B cell (primary cell): ENCODE data around the gene ENTREP3. TPM values are rescaled to one million over a fixed set of nuclear protein-coding genes. Genes with fewer than 3 reads are reported as not detected.

Source experiments
- ATAC-seq: fragments of 200-7000 bp; cut with Tn5 transposase; one replicate; pipeline ENCODE4 v1.10.0; 2021; ENCODE audit warnings: low read depth, mild to moderate bottlenecking, moderate number of reproducible peaks, moderate library complexity
- CTCF ChIA-PET: fragments of 350-600 bp; sonication (Branson Sonifier 250); formaldehyde crosslinking; loops from one replicate; lab custom pipeline; 2021; ENCODE audit warnings: antibody characterized with exemption, inconsistent platforms; lab: Charles Lee
- POLR2A ChIA-PET: fragments of 350-600 bp; sonication (Branson Sonifier 250); formaldehyde crosslinking; loops from one replicate; lab custom pipeline; 2021; ENCODE audit warnings: antibody characterized with exemption; lab: Charles Lee
- DNase-seq: peaks from one replicate; pipeline ENCODE4 v3.0.0; 2013
- H2AFZ ChIP-seq: 2 replicates; pipeline ENCODE4 v1.6.1; 2012; ENCODE audit warnings: mild to moderate bottlenecking, low read depth, low read length; ENCODE audit not compliant: insufficient read depth, poor library complexity, severe bottlenecking
- H3K27ac ChIP-seq, 2 donors: 1 replicate in 1 of 2; 2 replicates in 1 of 2; pipeline ENCODE4 v1.5.1; 2012 to 2013; ENCODE audit warnings: low read length in 2 of 2, mild to moderate bottlenecking in 2 of 2, moderate library complexity in 1 of 2
- H3K27me3 ChIP-seq, 4 experiments: fragments of 200-600 bp in 1 of 4; sonication (generic) in 1 of 4; replicated peaks in 1 of 4; 1 replicate in 2 of 4; 2 replicates in 2 of 4; pipeline versions ENCODE4 v1.6.1 to v1.7.0; 2013 to 2016; ENCODE audit warnings: low read length in 3 of 4, mild to moderate bottlenecking in 2 of 4, mixed read lengths in 1 of 4, moderate library complexity in 1 of 4; ENCODE audit not compliant: insufficient read depth in 4 of 4, control insufficient read depth in 3 of 4; ENCODE audit errors: control extremely low read depth in 1 of 4
- H3K36me3 ChIP-seq, 2 experiments: replicated peaks in 1 of 2; 1 replicate in 1 of 2; 2 replicates in 1 of 2; pipeline versions ENCODE4 v1.6.1 to v1.7.1; 2013; ENCODE audit warnings: low read length in 1 of 2; ENCODE audit not compliant: insufficient read depth in 2 of 2, control insufficient read depth in 1 of 2; ENCODE audit errors: control extremely low read depth in 1 of 2, extremely low read depth in 1 of 2
- H3K4me1 ChIP-seq, 2 donors: fragments of 200-600 bp in 1 of 2; sonication (generic) in 1 of 2; 1 replicate in 1 of 2; 2 replicates in 1 of 2; pipeline versions ENCODE4 v1.5.1 to v1.6.1; 2013 to 2017; ENCODE audit warnings: low read length in 2 of 2; ENCODE audit not compliant: control insufficient read depth in 2 of 2, insufficient read depth in 2 of 2
- H3K4me2 ChIP-seq: replicated peaks from 2 replicates; pipeline ENCODE3; 2012; ENCODE audit warnings: mild to moderate bottlenecking, low read depth, low read length; ENCODE audit not compliant: poor library complexity, severe bottlenecking
- H3K4me3 ChIP-seq, 5 experiments: fragments of 200-600 bp in 1 of 5; sonication (generic) in 1 of 5; 1 replicate in 3 of 5; 2 replicates in 2 of 5; pipeline versions ENCODE4 v1.5.1 to v1.7.0; 2011 to 2016; ENCODE audit warnings: low read length in 4 of 5, mild to moderate bottlenecking in 4 of 5, low read depth in 2 of 5, control low read depth in 1 of 5, moderate library complexity in 1 of 5; ENCODE audit not compliant: insufficient read depth in 1 of 5; ENCODE audit errors: control extremely low read depth in 1 of 5, extremely low read depth in 1 of 5
- H3K79me2 ChIP-seq: fragments of 200-600 bp; sonication (generic); one replicate; pipeline ENCODE4 v1.6.0; 2016; ENCODE audit warnings: low read length; ENCODE audit not compliant: control insufficient read depth, insufficient read depth
- H3K9ac ChIP-seq: fragments of 200-600 bp; sonication (generic); 2 replicates; pipeline ENCODE4 v1.6.1; 2017; ENCODE audit warnings: mild to moderate bottlenecking, low read length, moderate library complexity
- H3K9me3 ChIP-seq, 3 donors: one replicate each; pipeline versions ENCODE4 v1.6.1 to v1.7.1; 2013; ENCODE audit warnings: low read length in 2 of 3; ENCODE audit not compliant: control insufficient read depth in 2 of 3, insufficient read depth in 1 of 3; ENCODE audit errors: control extremely low read depth in 1 of 3
- H4K20me1 ChIP-seq: 2 replicates; pipeline ENCODE4 v1.6.0; 2012; ENCODE audit warnings: mild to moderate bottlenecking, low read length; ENCODE audit not compliant: insufficient read depth, control insufficient read depth, poor library complexity, severe bottlenecking
- H3K27ac Mint-ChIP-seq: one replicate; pipeline ENCODE4 v1.8.0; 2021; ENCODE audit warnings: mixed read lengths
- H3K27me3 Mint-ChIP-seq: one replicate; pipeline ENCODE4 v1.8.0; 2021; ENCODE audit warnings: mixed read lengths
- H3K4me1 Mint-ChIP-seq: one replicate; pipeline ENCODE4 v1.8.0; 2021; ENCODE audit warnings: mixed read lengths
- H3K4me3 Mint-ChIP-seq: one replicate; pipeline ENCODE4 v1.8.0; 2021; ENCODE audit warnings: mixed read lengths
- H3K9me3 Mint-ChIP-seq: one replicate; pipeline ENCODE4 v1.8.0; 2022; ENCODE audit warnings: mixed read lengths; ENCODE audit not compliant: insufficient read depth
- EZH2 ChIP-seq: IDR thresholded peaks from 2 replicates; pipeline ENCODE4 v1.6.1; 2012; ENCODE audit warnings: borderline replicate concordance, low read depth, mild to moderate bottlenecking, moderate library complexity, low read length; ENCODE audit not compliant: insufficient read depth, poor library complexity, severe bottlenecking
- WGBS: methylation state at CpG from one replicate; pipeline ENCODE4 v1.1.5; 2013; ENCODE audit warnings: missing lambda C conversion rate; ENCODE audit not compliant: insufficient coverage; 5-methylcytosine and 5-hydroxymethylcytosine counted together
- intact Hi-C: fragments of 100-400 bp; cut with micrococcal nuclease; formaldehyde crosslinking; loops from one replicate; pipeline ENCODE4 v1.10.0; 2022
- polyA plus RNA-seq: library from polyadenylated mRNA; depleted of rRNA; stranded (reverse); fragments of >200 nt; gene quantifications from 2 replicates; pipeline ENCODE4 v1.2.3, GENCODE V29; 2012
- total RNA-seq, 2 donors: library from RNA; stranded (reverse); fragments of 120-200 nt in 1 of 2; gene quantifications; 1 replicate in 1 of 2; 2 replicates in 1 of 2; pipeline versions ENCODE4 v1.2.3 to v1.2.4, GENCODE V29; 2013 to 2022
- TF ChIP-seq, protein P1 (sequence below): fragments of 200-600 bp; IDR thresholded peaks from one replicate; pipeline ENCODE4 v1.8.0; 2022; ENCODE audit warnings: antibody characterized with exemption, mild to moderate bottlenecking

Gene ENTREP3
- total and polyA plus RNA-seq, 2 donors (not counting 1 experiment from before 2014, with no cell fraction given) = 7.6 to 15.2 TPM

DNA sequence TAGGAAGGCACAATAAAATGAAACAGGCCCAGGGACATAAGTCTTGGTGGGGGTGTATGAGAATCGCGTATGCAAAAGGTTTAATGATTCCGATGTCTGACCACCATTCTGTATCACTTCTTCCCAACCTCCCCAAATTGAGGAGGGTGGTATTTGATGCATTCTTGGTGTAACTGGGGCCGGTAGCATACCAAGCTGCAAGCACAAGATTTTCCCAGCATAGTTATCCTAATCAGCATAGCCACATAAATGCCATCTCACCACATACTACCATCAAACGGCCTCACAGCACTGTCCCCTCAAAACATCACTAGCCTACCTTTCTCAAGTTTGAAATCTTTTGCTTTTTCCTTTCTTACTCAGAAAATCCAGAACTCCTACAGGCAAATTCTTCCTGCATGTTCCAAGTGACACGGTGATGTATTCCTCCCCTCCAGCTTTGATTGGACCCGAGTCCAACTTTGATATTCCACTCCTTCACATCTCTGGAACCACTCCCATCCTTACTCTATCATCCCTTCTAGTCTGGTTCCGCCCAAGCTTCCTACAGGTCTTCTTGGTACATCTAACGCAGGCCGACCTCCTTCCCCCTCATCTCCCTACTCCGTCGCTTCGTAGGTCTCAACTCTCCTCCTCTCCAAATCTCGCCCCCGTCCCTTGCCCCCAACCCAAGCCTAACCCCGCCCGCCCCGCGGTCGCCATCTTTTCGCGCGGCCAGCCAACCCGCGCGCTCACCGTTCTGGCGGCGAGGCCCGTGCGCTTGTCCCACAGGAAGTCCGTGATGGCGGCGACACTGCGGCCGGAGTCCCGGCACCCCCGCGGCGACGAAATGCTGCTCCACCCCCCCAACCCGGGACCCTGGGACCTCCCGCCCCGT, 17.4 kb upstream of the ENTREP3 start:
- H3K36me3 ChIP-seq = peaks cover 0 to 35% of the 10 kb centered on the region in 2 experiments
- intact Hi-C loops = loop anchor here (1.0 to 5.0 kb wide), 4 partner anchors 10 to 780 kb away; partner anchors contain the start of genes FDPS, LAMTOR2, SCAMP3 and UBQLN4
- peak overlapping the region; percentile 94 for H3K9ac ChIP-seq
- POLR2A ChIA-PET = interaction anchor here (0.6 to 2.3 kb wide), 10 partner anchors 11 to 1282 kb away, joined by 3 to 18 read pairs (median 5); partner anchors contain the start of genes ENTREP3, FDPS, RPS27 and RUSC1
- H4K20me1 ChIP-seq = peaks cover 30% of the 10 kb centered on the region
- no peaks in the 10 kb centered on the region for H3K27me3 ChIP-seq
- peaks cover 37% of the 10 kb centered on the region for H3K4me1 Mint-ChIP-seq
- H3K4me3 ChIP-seq = peak overlapping the region; percentile 73 to 93 (median 80)
- no peaks in the 10 kb centered on the region for H3K27me3 Mint-ChIP-seq
- no peaks in the 10 kb centered on the region for H3K9me3 Mint-ChIP-seq
- ATAC-seq (peak; percentile 18), DNase-seq (no peak)
- H3K4me1 ChIP-seq = peaks cover 22 to 34% of the 10 kb centered on the region in 2 donors
- H2AFZ ChIP-seq = peak overlapping the region; percentile 85
- CTCF ChIA-PET = interaction anchor here (1.0 to 1.9 kb wide), 7 partner anchors 11 to 51 kb away, joined by 3 to 17 read pairs (median 6); partner anchors contain the start of genes FDPS and SCAMP3
- H3K9me3 ChIP-seq = no peaks in the 10 kb centered on the region
- H3K4me2 ChIP-seq = peak overlapping the region; percentile 79
- TF ChIP-seq EZH2 = no peak
- TF ChIP-seq, protein P1, sequence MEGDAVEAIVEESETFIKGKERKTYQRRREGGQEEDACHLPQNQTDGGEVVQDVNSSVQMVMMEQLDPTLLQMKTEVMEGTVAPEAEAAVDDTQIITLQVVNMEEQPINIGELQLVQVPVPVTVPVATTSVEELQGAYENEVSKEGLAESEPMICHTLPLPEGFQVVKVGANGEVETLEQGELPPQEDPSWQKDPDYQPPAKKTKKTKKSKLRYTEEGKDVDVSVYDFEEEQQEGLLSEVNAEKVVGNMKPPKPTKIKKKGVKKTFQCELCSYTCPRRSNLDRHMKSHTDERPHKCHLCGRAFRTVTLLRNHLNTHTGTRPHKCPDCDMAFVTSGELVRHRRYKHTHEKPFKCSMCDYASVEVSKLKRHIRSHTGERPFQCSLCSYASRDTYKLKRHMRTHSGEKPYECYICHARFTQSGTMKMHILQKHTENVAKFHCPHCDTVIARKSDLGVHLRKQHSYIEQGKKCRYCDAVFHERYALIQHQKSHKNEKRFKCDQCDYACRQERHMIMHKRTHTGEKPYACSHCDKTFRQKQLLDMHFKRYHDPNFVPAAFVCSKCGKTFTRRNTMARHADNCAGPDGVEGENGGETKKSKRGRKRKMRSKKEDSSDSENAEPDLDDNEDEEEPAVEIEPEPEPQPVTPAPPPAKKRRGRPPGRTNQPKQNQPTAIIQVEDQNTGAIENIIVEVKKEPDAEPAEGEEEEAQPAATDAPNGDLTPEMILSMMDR = no peak
- peak overlapping the region; percentile 68 to 89 for H3K27ac ChIP-seq
- peak overlapping the region; percentile 99 for H3K27ac Mint-ChIP-seq
- peaks cover 33% of the 10 kb centered on the region for H3K79me2 ChIP-seq
- H3K4me3 Mint-ChIP-seq = peak overlapping the region; percentile 99
- under 1% methylated on average over 40 of the region's 44 CpGs for WGBS
